ENCODE results near the gene MAD2L1. TPM values are rescaled to one million over a fixed set of nuclear protein-coding genes. Genes with fewer than 3 reads are reported as not detected.

Gene MAD2L1
- total RNA-seq, 1 experiment from 2014 or later = 43.7 TPM

DNA sequence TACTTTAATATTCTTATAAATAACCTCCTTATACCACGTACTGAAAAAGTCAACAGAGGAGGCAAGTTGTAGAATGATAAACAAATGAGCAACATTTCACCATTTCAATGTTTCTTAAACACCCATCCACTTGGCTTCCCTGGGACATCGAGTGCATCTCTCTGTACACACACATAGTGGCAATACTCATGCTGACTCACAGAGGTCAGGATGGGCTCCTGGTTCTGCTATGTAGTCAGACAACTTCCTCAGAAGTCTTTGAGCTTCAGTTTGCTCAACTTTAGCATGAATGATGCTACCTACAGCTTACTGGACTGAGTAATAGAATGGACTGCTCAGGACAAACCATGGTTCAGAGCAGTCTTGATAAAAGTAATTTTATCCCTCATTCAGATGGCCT is 56.9 kb downstream of the MAD2L1 start:
- intact Hi-C loops (cut with micrococcal nuclease; ENCODE audit: unreplicated experiment) (no loop called here), in situ Hi-C loops (cut with HindIII; ENCODE audit: low pct_unique_long_range_greater_than_20kb, low sequenced_read_pairs) (no loop called here)
- DNase-seq (ENCODE audit: low read depth, low spot score) (no peak), ATAC-seq (no peak)
- Histone ChIP-seq H3K27ac (ENCODE audit: low read length) (no peak overlapping the region), H3K36me3 (ENCODE audit: control insufficient read depth, insufficient read depth, low read length) (no peaks in the 10 kb centered on the region), H3K4me3 (ENCODE audit: low read depth in 2 of 2, low read length in 2 of 2) (no peak overlapping the region), H3K27me3 (ENCODE audit: control insufficient read depth, insufficient read depth, low read length) (no peaks in the 10 kb centered on the region), H3K4me1 (ENCODE audit: control insufficient read depth, insufficient read depth, low read length) (no peaks in the 10 kb centered on the region), H3K9me3 (ENCODE audit: control insufficient read depth, insufficient read depth, low read depth, low read length) (no peaks in the 10 kb centered on the region)
- ChIA-PET CTCF (no interaction called here), POLR2A (no interaction called here)
- no TSS peak for BruUV-seq (replicated peaks)
- TF ChIP-seq SIN3A (IDR thresholded peaks at IDR 0.05; ENCODE audit: borderline replicate concordance, insufficient read depth, low read depth, low read length) = no peak
- TF ChIP-seq, protein P1, sequence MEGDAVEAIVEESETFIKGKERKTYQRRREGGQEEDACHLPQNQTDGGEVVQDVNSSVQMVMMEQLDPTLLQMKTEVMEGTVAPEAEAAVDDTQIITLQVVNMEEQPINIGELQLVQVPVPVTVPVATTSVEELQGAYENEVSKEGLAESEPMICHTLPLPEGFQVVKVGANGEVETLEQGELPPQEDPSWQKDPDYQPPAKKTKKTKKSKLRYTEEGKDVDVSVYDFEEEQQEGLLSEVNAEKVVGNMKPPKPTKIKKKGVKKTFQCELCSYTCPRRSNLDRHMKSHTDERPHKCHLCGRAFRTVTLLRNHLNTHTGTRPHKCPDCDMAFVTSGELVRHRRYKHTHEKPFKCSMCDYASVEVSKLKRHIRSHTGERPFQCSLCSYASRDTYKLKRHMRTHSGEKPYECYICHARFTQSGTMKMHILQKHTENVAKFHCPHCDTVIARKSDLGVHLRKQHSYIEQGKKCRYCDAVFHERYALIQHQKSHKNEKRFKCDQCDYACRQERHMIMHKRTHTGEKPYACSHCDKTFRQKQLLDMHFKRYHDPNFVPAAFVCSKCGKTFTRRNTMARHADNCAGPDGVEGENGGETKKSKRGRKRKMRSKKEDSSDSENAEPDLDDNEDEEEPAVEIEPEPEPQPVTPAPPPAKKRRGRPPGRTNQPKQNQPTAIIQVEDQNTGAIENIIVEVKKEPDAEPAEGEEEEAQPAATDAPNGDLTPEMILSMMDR (IDR thresholded peaks at IDR 0.05) = no peak
- TF ChIP-seq TCF7L2 (IDR thresholded peaks at IDR 0.05; ENCODE audit: low read depth, low read length) = no peak
- TF ChIP-seq, protein P2, sequence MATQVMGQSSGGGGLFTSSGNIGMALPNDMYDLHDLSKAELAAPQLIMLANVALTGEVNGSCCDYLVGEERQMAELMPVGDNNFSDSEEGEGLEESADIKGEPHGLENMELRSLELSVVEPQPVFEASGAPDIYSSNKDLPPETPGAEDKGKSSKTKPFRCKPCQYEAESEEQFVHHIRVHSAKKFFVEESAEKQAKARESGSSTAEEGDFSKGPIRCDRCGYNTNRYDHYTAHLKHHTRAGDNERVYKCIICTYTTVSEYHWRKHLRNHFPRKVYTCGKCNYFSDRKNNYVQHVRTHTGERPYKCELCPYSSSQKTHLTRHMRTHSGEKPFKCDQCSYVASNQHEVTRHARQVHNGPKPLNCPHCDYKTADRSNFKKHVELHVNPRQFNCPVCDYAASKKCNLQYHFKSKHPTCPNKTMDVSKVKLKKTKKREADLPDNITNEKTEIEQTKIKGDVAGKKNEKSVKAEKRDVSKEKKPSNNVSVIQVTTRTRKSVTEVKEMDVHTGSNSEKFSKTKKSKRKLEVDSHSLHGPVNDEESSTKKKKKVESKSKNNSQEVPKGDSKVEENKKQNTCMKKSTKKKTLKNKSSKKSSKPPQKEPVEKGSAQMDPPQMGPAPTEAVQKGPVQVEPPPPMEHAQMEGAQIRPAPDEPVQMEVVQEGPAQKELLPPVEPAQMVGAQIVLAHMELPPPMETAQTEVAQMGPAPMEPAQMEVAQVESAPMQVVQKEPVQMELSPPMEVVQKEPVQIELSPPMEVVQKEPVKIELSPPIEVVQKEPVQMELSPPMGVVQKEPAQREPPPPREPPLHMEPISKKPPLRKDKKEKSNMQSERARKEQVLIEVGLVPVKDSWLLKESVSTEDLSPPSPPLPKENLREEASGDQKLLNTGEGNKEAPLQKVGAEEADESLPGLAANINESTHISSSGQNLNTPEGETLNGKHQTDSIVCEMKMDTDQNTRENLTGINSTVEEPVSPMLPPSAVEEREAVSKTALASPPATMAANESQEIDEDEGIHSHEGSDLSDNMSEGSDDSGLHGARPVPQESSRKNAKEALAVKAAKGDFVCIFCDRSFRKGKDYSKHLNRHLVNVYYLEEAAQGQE (IDR thresholded peaks at IDR 0.05; ENCODE audit: insufficient read depth in 1 of 2, low read depth in 2 of 2, low read length in 1 of 2) = no peak

DNA sequence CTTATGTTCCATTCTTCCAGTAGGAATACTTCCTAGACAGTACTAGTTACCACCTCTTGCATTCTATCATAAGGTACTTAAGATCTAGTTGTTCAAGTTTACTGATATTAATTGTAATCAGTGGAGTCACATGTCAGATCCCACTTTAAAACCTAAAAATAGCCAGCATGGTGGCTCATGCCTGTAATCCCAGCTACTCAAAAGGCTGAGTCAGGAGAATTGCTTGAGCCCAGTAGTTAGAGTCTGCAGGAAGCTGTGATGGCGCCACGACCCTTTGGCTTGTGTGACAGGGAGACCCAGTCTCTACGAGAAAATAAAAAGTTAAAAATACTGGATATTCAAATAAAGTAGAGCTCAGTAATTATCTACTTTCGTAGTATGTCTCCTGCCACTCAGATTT is 57.7 kb downstream of the MAD2L1 start:
- Histone ChIP-seq H3K27me3 (ENCODE audit: control insufficient read depth, insufficient read depth, low read length) (no peaks in the 10 kb centered on the region), H3K4me1 (ENCODE audit: control insufficient read depth, insufficient read depth, low read length) (no peaks in the 10 kb centered on the region), H3K9me3 (ENCODE audit: control insufficient read depth, insufficient read depth, low read depth, low read length) (no peaks in the 10 kb centered on the region), H3K27ac (ENCODE audit: low read length) (no peak overlapping the region), H3K4me3 (ENCODE audit: low read depth in 2 of 2, low read length in 2 of 2) (no peak overlapping the region), H3K36me3 (ENCODE audit: control insufficient read depth, insufficient read depth, low read length) (no peaks in the 10 kb centered on the region)
- in situ Hi-C loops (cut with HindIII; ENCODE audit: low pct_unique_long_range_greater_than_20kb, low sequenced_read_pairs) = no loop called here
- intact Hi-C loops (cut with micrococcal nuclease; ENCODE audit: unreplicated experiment) = no loop called here
- DNase-seq (ENCODE audit: low read depth, low spot score) = no peak
- BruUV-seq (replicated peaks) = no TSS peak
- POLR2A ChIA-PET = no interaction called here
- CTCF ChIA-PET = no interaction called here
- ATAC-seq = no peak
- TF ChIP-seq, protein P1 (IDR thresholded peaks at IDR 0.05) = no peak
- TF ChIP-seq, protein P2 (IDR thresholded peaks at IDR 0.05; ENCODE audit: insufficient read depth in 1 of 2, low read depth in 2 of 2, low read length in 1 of 2) = no peak
- TF ChIP-seq SIN3A (IDR thresholded peaks at IDR 0.05; ENCODE audit: borderline replicate concordance, insufficient read depth, low read depth, low read length) (no peak), TCF7L2 (IDR thresholded peaks at IDR 0.05; ENCODE audit: low read depth, low read length) (no peak), POLR2AphosphoS5 (IDR thresholded peaks at IDR 0.05; ENCODE audit: low read depth, low read length) (no peak)

Measured in Panc1 (cell line).